Endodermal cell (in vitro differentiated cells): ENCODE measurements around the gene KCNQ4. TPM values are rescaled to one million over a fixed set of nuclear protein-coding genes. Genes with fewer than 3 reads are reported as not detected.
A peak's percentile ranks its signal among the peaks of the same experiment; 100 is the strongest.

Experiments
- DNase-seq: peaks from one replicate; pipeline ENCODE4 v3.0.0-alpha.2; 2017
- H3K27ac ChIP-seq: 2 replicates; pipeline ENCODE4 v1.5.1; 2013; ENCODE audit warnings: mild to moderate bottlenecking, low read depth, low read length, moderate library complexity
- H3K27me3 ChIP-seq: 2 replicates; pipeline ENCODE4 v1.6.1; 2013; ENCODE audit warnings: mild to moderate bottlenecking, low read length, moderate library complexity; ENCODE audit not compliant: insufficient read depth, control insufficient read depth, poor library complexity, severe bottlenecking
- H3K36me3 ChIP-seq: 2 replicates; pipeline ENCODE4 v1.7.0; 2013; ENCODE audit warnings: mild to moderate bottlenecking, low read length, moderate library complexity; ENCODE audit not compliant: control insufficient read depth, insufficient read depth
- H3K4me1 ChIP-seq: one replicate; pipeline ENCODE4 v1.7.0; 2013; ENCODE audit warnings: low read length; ENCODE audit not compliant: control insufficient read depth, insufficient read depth
- H3K4me3 ChIP-seq: 2 replicates; pipeline ENCODE4 v1.5.1; 2013; ENCODE audit warnings: mild to moderate bottlenecking, low read length, moderate library complexity
- H3K9ac ChIP-seq: 2 replicates; pipeline ENCODE4 v1.6.1; 2013; ENCODE audit warnings: mild to moderate bottlenecking, low read length, moderate library complexity; ENCODE audit not compliant: poor library complexity, severe bottlenecking; ENCODE audit errors: extremely low read depth
- H3K9me3 ChIP-seq: 2 replicates; pipeline ENCODE4 v1.6.1; 2013; ENCODE audit warnings: mild to moderate bottlenecking, low read length, moderate library complexity; ENCODE audit not compliant: control insufficient read depth
- H3K27ac Mint-ChIP-seq: 2 replicates; pipeline ENCODE4 v1.8.0; 2020; ENCODE audit warnings: mixed read lengths
- H3K27me3 Mint-ChIP-seq: 2 replicates; pipeline ENCODE4 v1.8.0; 2021; ENCODE audit warnings: mild to moderate bottlenecking, mixed read lengths; ENCODE audit not compliant: insufficient read depth
- H3K36me3 Mint-ChIP-seq: 2 replicates; pipeline ENCODE4 v1.8.0; 2020; ENCODE audit warnings: low read depth, mixed read lengths
- H3K4me1 Mint-ChIP-seq: 2 replicates; pipeline ENCODE4 v1.8.0; 2020; ENCODE audit warnings: mixed read lengths
- H3K4me3 Mint-ChIP-seq: 2 replicates; pipeline ENCODE4 v1.8.0; 2020; ENCODE audit warnings: mild to moderate bottlenecking, moderate library complexity, mixed read lengths
- H3K9me3 Mint-ChIP-seq: 2 replicates; pipeline ENCODE4 v1.8.0; 2020; ENCODE audit warnings: mild to moderate bottlenecking, mixed read lengths
- CTCF ChIP-seq: fragments of 200-600 bp; sonication (generic); conservative IDR thresholded peaks from 2 replicates; pipeline ENCODE4 v1.5.0; 2021; ENCODE audit warnings: antibody characterized with exemption, mild to moderate bottlenecking
- WGBS, 2 experiments: methylation state at CpG; one replicate each; pipeline versions ENCODE4 v1.1.5 to v1.1.7; 2013; ENCODE audit warnings: missing lambda C conversion rate in 2 of 2, mixed read lengths in 1 of 2; ENCODE audit not compliant: insufficient coverage in 1 of 2, insufficient read length in 1 of 2; 5-methylcytosine and 5-hydroxymethylcytosine counted together
- long read RNA-seq, 4 experiments: library from polyadenylated mRNA in 2 of 4; library from RNA in 1 of 4; library from capped mRNA in 1 of 4; stranded (forward) in 3 of 4; unstranded in 1 of 4; transcript quantifications; one replicate each; pipeline ENCODE4 v2.0.0, GENCODE V29; 2020 to 2021; ENCODE audit warnings: inconsistent platforms in 1 of 4
- polyA plus RNA-seq, 2 experiments: library from polyadenylated mRNA; stranded (reverse); fragments of 50-300 nt; gene quantifications; one replicate each; pipeline ENCODE4 v1.2.3, GENCODE V29; 2013
- total RNA-seq, 2 donors: library from RNA; stranded (reverse); fragmentation: NEBNext Ultra II Directional in 1 of 2; extraction: Animal tissue kit (Norgen Biotek cat#: 25700) in 1 of 2; gene quantifications; 2 replicates in 1 of 2; 3 replicates in 1 of 2; pipeline ENCODE4 v1.2.1, GENCODE V29; 2021

The KCNQ4 gene
- total RNA-seq = under 1 TPM; 0.22 to 0.88 TPM
- polyA plus RNA-seq (2013, experiment 1 of 2) = 1.7 TPM
- 1.4 TPM for polyA plus RNA-seq (2013, experiment 2 of 2)
- long read RNA-seq, experiment 1 = 0 reads
- long read RNA-seq, experiment 2, partial matches to known transcripts = 0 of 2 reads
- long read RNA-seq, experiment 2, other reads (novel, unspliced or antisense) = 2 of 2 reads
- long read RNA-seq, experiment 3, partial matches to known transcripts = 0 of 5 reads
- long read RNA-seq, experiment 3, other reads (novel, unspliced or antisense) = 2 of 5 reads
- long read RNA-seq, experiment 4 = 0 reads

GRCh38 chr1:40783001-40783905, at the start of gene KCNQ4:
Gene KCNQ4, plus strand, starts transcription at chr1:40783787. Its CDS starts 307 bp downstream, at chr1:40784094.
- Mint-ChIP-seq H3K4me3 (peak within 1 kb of the TSS; percentile 58), H3K36me3 (peaks cover 3% of the 10 kb centered on the region), H3K9me3 (no peaks in the 10 kb centered on the region), H3K27me3 (peaks cover 71% of the 10 kb centered on the region), H3K27ac (no peak within 1 kb of the TSS), H3K4me1 (peaks cover 13% of the 10 kb centered on the region)
- 5 to 20% methylated on average over 7 to 71 of the region's 73 CpGs for WGBS, 2 experiments
- no peaks in the 10 kb centered on the region for H3K9me3 ChIP-seq
- H3K27me3 ChIP-seq = peaks cover 55% of the 10 kb centered on the region
- peak; percentile 90 for DNase-seq
- TF ChIP-seq CTCF = no peak
- no peak within 1 kb of the TSS for H3K27ac ChIP-seq
- no peaks in the 10 kb centered on the region for H3K4me1 ChIP-seq
- H3K4me3 ChIP-seq = peak within 1 kb of the TSS; percentile 71
- H3K9ac ChIP-seq = no peak within 1 kb of the TSS
- no peaks in the 10 kb centered on the region for H3K36me3 ChIP-seq

GRCh38 chr1:40734882-40735628, 48.5 kb upstream of the KCNQ4 start:
- peaks cover 29% of the 10 kb centered on the region for H3K36me3 ChIP-seq
- no peak overlapping the region for H3K4me3 ChIP-seq
- H3K36me3 Mint-ChIP-seq = peaks cover 32% of the 10 kb centered on the region
- TF ChIP-seq CTCF = no peak
- no peak overlapping the region for H3K27ac ChIP-seq
- WGBS, 2 experiments = 95 to 100% methylated on average over 1 to 8 of the region's 8 CpGs
- no peaks in the 10 kb centered on the region for H3K9me3 Mint-ChIP-seq
- no peak overlapping the region for H3K4me3 Mint-ChIP-seq
- H3K27me3 Mint-ChIP-seq = no peaks in the 10 kb centered on the region
- no peaks in the 10 kb centered on the region for H3K9me3 ChIP-seq
- H3K27me3 ChIP-seq = no peaks in the 10 kb centered on the region
- H3K4me1 Mint-ChIP-seq = peaks cover 13% of the 10 kb centered on the region
- H3K27ac Mint-ChIP-seq = no peak overlapping the region
- H3K9ac ChIP-seq = no peak overlapping the region
- no peak for DNase-seq
- H3K4me1 ChIP-seq = no peaks in the 10 kb centered on the region

GRCh38 chr1:40736085-40736531, 47.5 kb upstream of the KCNQ4 start:
- Histone ChIP-seq H3K9ac (no peak overlapping the region), H3K27ac (peak overlapping the region; percentile 44), H3K4me3 (no peak overlapping the region), H3K4me1 (peaks cover 9% of the 10 kb centered on the region), H3K27me3 (no peaks in the 10 kb centered on the region), H3K36me3 (peaks cover 36% of the 10 kb centered on the region), H3K9me3 (no peaks in the 10 kb centered on the region)
- TF ChIP-seq CTCF = no peak
- Mint-ChIP-seq H3K36me3 (peaks cover 31% of the 10 kb centered on the region), H3K4me3 (no peak overlapping the region), H3K4me1 (peaks cover 20% of the 10 kb centered on the region), H3K27ac (peak overlapping the region; percentile 66), H3K9me3 (no peaks in the 10 kb centered on the region), H3K27me3 (no peaks in the 10 kb centered on the region)
- DNase-seq = no peak
